Smooth muscle cell (in vitro differentiated cells): Measurements from ENCODE around the gene USO1. TPM values are rescaled to one million over a fixed set of nuclear protein-coding genes. Genes with fewer than 3 reads are reported as not detected.

Experiments
- DNase-seq: peaks from one replicate; lab custom pipeline; 2025; ENCODE audit not compliant: unreplicated experiment; lab: John Stamatoyannopoulos, UW
- H2AFZ ChIP-seq: fragments of 200-600 bp; sonication (generic); 2 replicates; pipeline ENCODE4 v1.6.0; 2016; ENCODE audit warnings: antibody characterized with exemption, low read depth, mild to moderate bottlenecking
- H3F3A ChIP-seq: fragments of 200-600 bp; sonication (generic); 2 replicates; pipeline ENCODE4 v1.6.0; 2017; ENCODE audit warnings: antibody characterized with exemption, low read depth
- H3K27ac ChIP-seq: fragments of 200-600 bp; sonication (generic); 2 replicates; pipeline ENCODE4 v1.5.1; 2016; ENCODE audit warnings: low read depth, mild to moderate bottlenecking
- H3K27me3 ChIP-seq: fragments of 200-600 bp; sonication (generic); 2 replicates; pipeline ENCODE4 v1.6.1; 2016; ENCODE audit warnings: low read depth, mild to moderate bottlenecking
- H3K36me3 ChIP-seq: fragments of 200-600 bp; sonication (generic); 2 replicates; pipeline ENCODE4 v1.5.1; 2016; ENCODE audit warnings: low read depth
- H3K4me1 ChIP-seq: fragments of 200-600 bp; sonication (generic); 2 replicates; pipeline ENCODE4 v1.5.1; 2016; ENCODE audit warnings: low read depth
- H3K4me2 ChIP-seq: fragments of 200-600 bp; sonication (generic); 2 replicates; pipeline ENCODE4 v1.6.0; 2016; ENCODE audit warnings: mild to moderate bottlenecking
- H3K4me3 ChIP-seq: fragments of 200-600 bp; sonication (generic); 2 replicates; pipeline ENCODE4 v1.5.1; 2016; ENCODE audit warnings: mild to moderate bottlenecking
- H3K79me2 ChIP-seq: fragments of 200-600 bp; sonication (generic); 2 replicates; pipeline ENCODE4 v1.6.0; 2016; ENCODE audit warnings: low read depth, mild to moderate bottlenecking
- H3K9ac ChIP-seq: fragments of 200-600 bp; sonication (generic); 2 replicates; pipeline ENCODE4 v1.6.0; 2016; ENCODE audit warnings: low read depth
- H3K9me3 ChIP-seq: fragments of 200-600 bp; sonication (generic); replicated peaks from 2 replicates; pipeline ENCODE4 v1.5.1; 2016; ENCODE audit warnings: low read depth
- H4K20me1 ChIP-seq: fragments of 200-600 bp; sonication (generic); 2 replicates; pipeline ENCODE4 v1.6.0; 2016; ENCODE audit warnings: low read depth
- WGBS: methylation state at CpG from one replicate; pipeline ENCODE4 v1.1.7; 2016; ENCODE audit warnings: low lambda C conversion rate; 5-methylcytosine and 5-hydroxymethylcytosine counted together
- polyA plus RNA-seq: library from polyadenylated mRNA; unstranded; fragments of >200 nt; fragmentation: Nextera tagmentation; extraction: Ambion mirVana; gene quantifications from 2 replicates; pipeline ENCODE4 v1.2.1, GENCODE V29; 2016
- total RNA-seq: library from RNA; depleted of rRNA; stranded (reverse); fragments of >200 nt; gene quantifications from 2 replicates; pipeline ENCODE4 v1.2.3, GENCODE V29; 2014
- TF ChIP-seq, protein P1 (sequence below): fragments of 200-600 bp; sonication (generic); IDR thresholded peaks from 2 replicates; pipeline ENCODE4 v1.5.1; 2017; ENCODE audit warnings: borderline replicate concordance, mild to moderate bottlenecking, antibody characterized with exemption; ENCODE audit not compliant: insufficient read depth, poor library complexity, severe bottlenecking

The USO1 gene
- total and polyA plus RNA-seq, 2 experiments from 2014 or later, result 50.4 to 94.6 TPM

DNA sequence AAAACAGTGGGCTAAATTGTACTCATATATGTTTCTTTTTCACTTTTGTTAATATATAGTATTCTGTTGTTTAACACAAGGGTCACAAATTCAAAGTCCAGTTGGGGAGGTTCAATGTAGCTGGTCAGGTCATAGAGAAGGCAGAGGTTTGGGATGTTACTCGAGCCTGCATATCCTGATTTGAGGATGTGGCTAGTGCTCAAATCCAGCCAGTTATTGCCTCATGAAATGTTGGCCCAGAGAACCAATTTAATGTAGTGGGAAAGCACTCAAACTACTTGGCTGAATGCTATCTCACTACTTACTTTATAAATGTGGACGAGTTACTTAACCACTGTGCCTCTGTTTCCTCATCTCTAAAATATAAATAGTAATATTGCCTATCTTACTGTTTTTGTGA lies 12.5 kb downstream of the USO1 start:
- Histone ChIP-seq H2AFZ (no peak overlapping the region), H3K9me3 (no peaks in the 10 kb centered on the region), H3K36me3 (no peaks in the 10 kb centered on the region), H3K4me1 (no peaks in the 10 kb centered on the region), H3K27me3 (no peaks in the 10 kb centered on the region), H3K4me2 (no peak overlapping the region), H3K9ac (no peak overlapping the region), H3F3A (peaks cover 4% of the 10 kb centered on the region), H3K79me2 (peaks cover 95% of the 10 kb centered on the region), H3K4me3 (no peak overlapping the region), H3K27ac (no peak overlapping the region), H4K20me1 (peaks cover 91% of the 10 kb centered on the region)
- no peak for DNase-seq
- TF ChIP-seq, protein P1, sequence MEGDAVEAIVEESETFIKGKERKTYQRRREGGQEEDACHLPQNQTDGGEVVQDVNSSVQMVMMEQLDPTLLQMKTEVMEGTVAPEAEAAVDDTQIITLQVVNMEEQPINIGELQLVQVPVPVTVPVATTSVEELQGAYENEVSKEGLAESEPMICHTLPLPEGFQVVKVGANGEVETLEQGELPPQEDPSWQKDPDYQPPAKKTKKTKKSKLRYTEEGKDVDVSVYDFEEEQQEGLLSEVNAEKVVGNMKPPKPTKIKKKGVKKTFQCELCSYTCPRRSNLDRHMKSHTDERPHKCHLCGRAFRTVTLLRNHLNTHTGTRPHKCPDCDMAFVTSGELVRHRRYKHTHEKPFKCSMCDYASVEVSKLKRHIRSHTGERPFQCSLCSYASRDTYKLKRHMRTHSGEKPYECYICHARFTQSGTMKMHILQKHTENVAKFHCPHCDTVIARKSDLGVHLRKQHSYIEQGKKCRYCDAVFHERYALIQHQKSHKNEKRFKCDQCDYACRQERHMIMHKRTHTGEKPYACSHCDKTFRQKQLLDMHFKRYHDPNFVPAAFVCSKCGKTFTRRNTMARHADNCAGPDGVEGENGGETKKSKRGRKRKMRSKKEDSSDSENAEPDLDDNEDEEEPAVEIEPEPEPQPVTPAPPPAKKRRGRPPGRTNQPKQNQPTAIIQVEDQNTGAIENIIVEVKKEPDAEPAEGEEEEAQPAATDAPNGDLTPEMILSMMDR, result no peak
- 90% methylated on average over 2 of the region's 2 CpGs for WGBS

DNA sequence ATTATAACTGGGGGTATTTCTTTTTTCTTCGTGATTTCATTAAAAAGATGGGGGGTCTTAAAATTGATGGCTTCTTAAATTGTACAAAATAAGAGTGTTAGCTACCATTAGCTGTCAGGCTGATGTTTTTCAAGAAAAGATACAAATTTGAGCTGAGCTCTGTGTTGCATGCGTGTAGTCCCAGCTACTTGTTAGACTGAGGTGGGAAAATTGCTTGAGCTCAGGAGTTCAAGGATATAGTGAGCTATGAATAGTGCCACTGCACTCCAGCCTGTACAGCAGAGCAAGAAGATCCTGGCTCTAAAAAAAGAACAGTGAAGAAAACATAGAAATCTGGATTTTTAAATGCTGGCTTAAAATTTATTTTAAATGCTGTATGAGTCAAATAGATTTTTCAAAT lies 13.0 kb downstream of the USO1 start:
- Histone ChIP-seq H3K9me3 (no peaks in the 10 kb centered on the region), H3K9ac (no peak overlapping the region), H2AFZ (no peak overlapping the region), H3K27ac (no peak overlapping the region), H3K27me3 (no peaks in the 10 kb centered on the region), H3K4me2 (no peak overlapping the region), H4K20me1 (peaks cover 91% of the 10 kb centered on the region), H3F3A (peaks cover 4% of the 10 kb centered on the region), H3K4me1 (no peaks in the 10 kb centered on the region), H3K4me3 (no peak overlapping the region), H3K36me3 (no peaks in the 10 kb centered on the region), H3K79me2 (peaks cover 95% of the 10 kb centered on the region)
- DNase-seq, result no peak
- TF ChIP-seq, protein P1, result no peak
- 99% methylated on average over 2 of the region's 2 CpGs for WGBS

DNA sequence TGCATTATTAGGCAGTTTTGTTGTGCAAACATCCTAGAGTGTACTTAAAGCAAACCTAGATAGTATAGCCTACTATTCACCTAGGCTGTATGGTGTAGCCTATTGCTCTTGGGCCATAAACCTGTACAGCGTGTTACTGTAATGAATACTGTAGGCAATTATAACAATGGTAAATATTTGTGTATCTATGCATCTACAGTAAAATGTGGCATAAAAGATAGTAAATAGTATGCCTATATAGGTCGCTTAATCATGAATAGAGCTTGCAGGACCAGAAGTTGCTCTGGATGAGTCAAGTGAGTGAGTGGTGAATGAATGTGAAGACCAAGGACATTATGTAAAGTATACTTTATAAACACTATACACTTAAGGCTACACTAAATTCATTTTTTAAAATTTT lies 16.6 kb downstream of the USO1 start:
- Histone ChIP-seq H4K20me1 (peaks cover 98% of the 10 kb centered on the region), H3K4me3 (no peak overlapping the region), H3F3A (peaks cover 4% of the 10 kb centered on the region), H3K9ac (no peak overlapping the region), H3K79me2 (peaks cover 96% of the 10 kb centered on the region), H2AFZ (no peak overlapping the region), H3K4me1 (no peaks in the 10 kb centered on the region), H3K27ac (peak overlapping the region; percentile 15), H3K4me2 (no peak overlapping the region), H3K36me3 (no peaks in the 10 kb centered on the region), H3K9me3 (no peaks in the 10 kb centered on the region), H3K27me3 (no peaks in the 10 kb centered on the region)
- TF ChIP-seq, protein P1, result no peak
- DNase-seq, result no peak
- 95% methylated on average over 2 of the region's 2 CpGs for WGBS

DNA sequence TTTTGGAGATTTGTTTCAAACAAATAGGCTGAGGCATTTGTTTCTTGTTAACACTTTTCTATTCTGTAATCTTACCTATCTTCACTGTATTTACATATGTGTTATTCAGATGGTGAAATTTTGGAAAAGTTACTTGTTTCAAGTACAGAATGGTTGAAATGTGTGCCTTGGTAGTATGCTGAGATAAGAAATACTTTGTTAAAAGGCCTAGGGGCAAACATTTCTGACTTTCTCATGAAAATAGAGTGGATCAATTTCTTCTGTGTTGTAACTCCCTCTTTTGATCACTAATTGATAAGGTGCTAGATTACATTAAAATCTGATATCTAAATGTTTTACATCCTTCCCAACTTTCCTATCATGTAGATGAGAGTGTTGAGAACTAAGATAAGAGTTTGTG lies 18.1 kb downstream of the USO1 start:
- H3K9ac ChIP-seq, result no peak overlapping the region
- no peak for DNase-seq
- no peak overlapping the region for H2AFZ ChIP-seq
- peaks cover 99% of the 10 kb centered on the region for H4K20me1 ChIP-seq
- no peaks in the 10 kb centered on the region for H3K27me3 ChIP-seq
- no peak overlapping the region for H3K4me2 ChIP-seq
- H3K9me3 ChIP-seq, result no peaks in the 10 kb centered on the region
- H3K27ac ChIP-seq, result no peak overlapping the region
- H3K36me3 ChIP-seq, result no peaks in the 10 kb centered on the region
- TF ChIP-seq, protein P1, result no peak
- peaks cover 96% of the 10 kb centered on the region for H3K79me2 ChIP-seq
- no peak overlapping the region for H3K4me3 ChIP-seq
- peaks cover 4% of the 10 kb centered on the region for H3F3A ChIP-seq
- H3K4me1 ChIP-seq, result no peaks in the 10 kb centered on the region
